Right lobe of liver (tissue), 4 donors: ENCODE measurements around the gene LYRM9.
"Not testable (repeated sequence)": the region's sequence is repeated elsewhere in the genome, so short reads cannot be mapped to it uniquely, and the experiment has no call there.

ENCODE experiments used
- CTCF ChIP-seq, 4 donors: fragments of 200-600 bp in 3 of 4; fragments of 450-650 bp in 1 of 4; IDR thresholded peaks; one replicate each; pipeline versions ENCODE4 v1.5.1 to v1.8.0; 2016 to 2022; ENCODE audit warnings: antibody characterized with exemption in 4 of 4, mild to moderate bottlenecking in 2 of 4
- POLR2A ChIP-seq: fragments of 450-650 bp; IDR thresholded peaks from one replicate; pipeline ENCODE4 v1.6.1; 2017; ENCODE audit warnings: antibody characterized with exemption, mild to moderate bottlenecking
- donor health status: DM: no; HTN: no; CAD: no.
- donor health status: DM: no; HTN: no; CAD: no.
- donor health status: DM: no; HTN: yes; CAD: no.

- not testable (repeated sequence) for TF ChIP-seq CTCF (IDR thresholded peaks at IDR 0.05); POLR2A
Observed at GRCh38 chr17:27886348-27886906, 6.7 kb downstream of the LYRM9 start.
